Measurements from ENCODE around the gene DAZAP1. TPM values are rescaled to one million over a fixed set of nuclear protein-coding genes. Genes with fewer than 3 reads are reported as not detected.

The DAZAP1 gene
- total RNA-seq, 1 donor from 2014 or later, result 107 TPM

GRCh38 chr19:1422943-1423342, 15.6 kb downstream of the DAZAP1 start:
- peaks cover 56% of the 10 kb centered on the region for H3K4me1 Mint-ChIP-seq
- Histone ChIP-seq H3K4me2 (no peak overlapping the region), H3K9ac (no peak overlapping the region), H3K27me3 (no peaks in the 10 kb centered on the region), H3K4me3 (no peak overlapping the region), H3K4me1 (peaks cover 13% of the 10 kb centered on the region), H2AFZ (replicated peaks) (no peak overlapping the region), H3K79me2 (ENCODE audit: low read depth) (peaks cover 79% of the 10 kb centered on the region), H4K20me1 (ENCODE audit: low read depth) (peaks cover 93% of the 10 kb centered on the region), H3F3A (ENCODE audit: low read depth) (peaks cover 8% of the 10 kb centered on the region), H3K9me3 (ENCODE audit: low read depth) (no peaks in the 10 kb centered on the region), H3K36me3 (no peaks in the 10 kb centered on the region), H3K27ac (no peak overlapping the region)
- H3K27ac Mint-ChIP-seq, result peak overlapping the region; percentile 1
- peaks cover 29% of the 10 kb centered on the region for H3K36me3 Mint-ChIP-seq
- peak overlapping the region; percentile 38 for H3K4me3 Mint-ChIP-seq
- no peaks in the 10 kb centered on the region for H3K9me3 Mint-ChIP-seq
- DNase-seq (ENCODE audit: low spot score), result no peak
- H3K27me3 Mint-ChIP-seq (ENCODE audit: insufficient read depth, low read depth), result peaks cover 7% of the 10 kb centered on the region
- TF ChIP-seq EZH2phosphoT487 (IDR thresholded peaks at IDR 0.05), result no peak
- TF ChIP-seq CTCF (IDR thresholded peaks at IDR 0.05), result peak; percentile 10

GRCh38 chr19:1423436-1424191, 16.2 kb downstream of the DAZAP1 start:
- Histone ChIP-seq H3F3A (ENCODE audit: low read depth) (peaks cover 8% of the 10 kb centered on the region), H3K27me3 (no peaks in the 10 kb centered on the region), H3K4me1 (peaks cover 13% of the 10 kb centered on the region), H3K27ac (no peak overlapping the region), H3K9ac (no peak overlapping the region), H4K20me1 (ENCODE audit: low read depth) (peaks cover 93% of the 10 kb centered on the region), H3K9me3 (ENCODE audit: low read depth) (no peaks in the 10 kb centered on the region), H2AFZ (replicated peaks) (no peak overlapping the region), H3K36me3 (no peaks in the 10 kb centered on the region), H3K4me3 (no peak overlapping the region), H3K4me2 (no peak overlapping the region), H3K79me2 (ENCODE audit: low read depth) (peaks cover 72% of the 10 kb centered on the region)
- H3K27ac Mint-ChIP-seq, result peak overlapping the region; percentile 1
- peaks cover 59% of the 10 kb centered on the region for H3K4me1 Mint-ChIP-seq
- H3K27me3 Mint-ChIP-seq (ENCODE audit: insufficient read depth, low read depth), result peaks cover 9% of the 10 kb centered on the region
- peaks cover 25% of the 10 kb centered on the region for H3K36me3 Mint-ChIP-seq
- DNase-seq (ENCODE audit: low spot score), result no peak
- no peak for TF ChIP-seq EZH2phosphoT487 (IDR thresholded peaks at IDR 0.05)
- TF ChIP-seq CTCF (IDR thresholded peaks at IDR 0.05), result no peak
- TF ChIP-seq EZH2 (IDR thresholded peaks at IDR 0.05), result no peak
- H3K4me3 Mint-ChIP-seq, result peak overlapping the region; percentile 46
- no peaks in the 10 kb centered on the region for H3K9me3 Mint-ChIP-seq

- peaks cover 8% of the 10 kb centered on the region for H3F3A ChIP-seq (ENCODE audit: low read depth)
- peaks cover 93% of the 10 kb centered on the region for H4K20me1 ChIP-seq (ENCODE audit: low read depth)
- DNase-seq (ENCODE audit: low spot score), result no peak
- H3K9ac ChIP-seq, result no peak overlapping the region
- TF ChIP-seq EZH2phosphoT487 (IDR thresholded peaks at IDR 0.05) (no peak), EZH2 (IDR thresholded peaks at IDR 0.05) (no peak), CTCF (IDR thresholded peaks at IDR 0.05) (no peak)
- Mint-ChIP-seq H3K27ac (peak overlapping the region; percentile 43), H3K36me3 (peaks cover 24% of the 10 kb centered on the region), H3K4me3 (peak overlapping the region; percentile 74), H3K4me1 (peaks cover 59% of the 10 kb centered on the region), H3K9me3 (no peaks in the 10 kb centered on the region), H3K27me3 (ENCODE audit: insufficient read depth, low read depth) (peaks cover 10% of the 10 kb centered on the region)
- H3K9me3 ChIP-seq (ENCODE audit: low read depth), result no peaks in the 10 kb centered on the region
- peaks cover 64% of the 10 kb centered on the region for H3K79me2 ChIP-seq (ENCODE audit: low read depth)
- no peak overlapping the region for H3K27ac ChIP-seq
- H2AFZ ChIP-seq (replicated peaks), result no peak overlapping the region
- H3K27me3 ChIP-seq, result no peaks in the 10 kb centered on the region
- peaks cover 13% of the 10 kb centered on the region for H3K4me1 ChIP-seq
- no peaks in the 10 kb centered on the region for H3K36me3 ChIP-seq
- no peak overlapping the region for H3K4me2 ChIP-seq
- H3K4me3 ChIP-seq, result no peak overlapping the region
Observed at GRCh38 chr19:1424192-1424955, 17.0 kb downstream of the DAZAP1 start.
